Type B pancreatic cell (in vitro differentiated cells): ENCODE results near the gene UNC5C. TPM values are rescaled to one million over a fixed set of nuclear protein-coding genes. Genes with fewer than 3 reads are reported as not detected.

Experiments
- DNase-seq: peaks from one replicate; pipeline ENCODE4 v3.0.0; 2021; ENCODE audit warnings: mixed read lengths; ENCODE audit not compliant: unreplicated experiment; ENCODE audit errors: extremely low spot score
- H3K27ac Mint-ChIP-seq: 2 replicates; pipeline ENCODE4 v1.8.0; 2021; ENCODE audit warnings: mild to moderate bottlenecking, mixed read lengths
- H3K27me3 Mint-ChIP-seq: 2 replicates; pipeline ENCODE4 v1.8.0; 2021; ENCODE audit warnings: mixed read lengths
- H3K36me3 Mint-ChIP-seq: 2 replicates; pipeline ENCODE4 v1.8.0; 2021; ENCODE audit warnings: mixed read lengths
- H3K4me1 Mint-ChIP-seq: one replicate; pipeline ENCODE4 v1.8.0; 2021; ENCODE audit warnings: mixed read lengths; ENCODE audit not compliant: unreplicated experiment
- H3K4me3 Mint-ChIP-seq: 2 replicates; pipeline ENCODE4 v1.8.0; 2021; ENCODE audit warnings: mild to moderate bottlenecking, mixed read lengths
- H3K9me3 Mint-ChIP-seq: 2 replicates; pipeline ENCODE4 v1.8.0; 2021; ENCODE audit warnings: mixed read lengths
- total RNA-seq: library from RNA; stranded (reverse); gene quantifications from 2 replicates; pipeline ENCODE4 v1.2.1, GENCODE V29; 2021; ENCODE audit warnings: low replicate concordance
- TF ChIP-seq, protein P1 (sequence below): fragments of 200-600 bp; sonication (generic); conservative IDR thresholded peaks from 2 replicates; pipeline ENCODE4 v1.5.0; 2021; ENCODE audit warnings: antibody characterized with exemption, mild to moderate bottlenecking

Gene UNC5C
- total RNA-seq, 1 donor from 2014 or later = 95.0 TPM

DNA sequence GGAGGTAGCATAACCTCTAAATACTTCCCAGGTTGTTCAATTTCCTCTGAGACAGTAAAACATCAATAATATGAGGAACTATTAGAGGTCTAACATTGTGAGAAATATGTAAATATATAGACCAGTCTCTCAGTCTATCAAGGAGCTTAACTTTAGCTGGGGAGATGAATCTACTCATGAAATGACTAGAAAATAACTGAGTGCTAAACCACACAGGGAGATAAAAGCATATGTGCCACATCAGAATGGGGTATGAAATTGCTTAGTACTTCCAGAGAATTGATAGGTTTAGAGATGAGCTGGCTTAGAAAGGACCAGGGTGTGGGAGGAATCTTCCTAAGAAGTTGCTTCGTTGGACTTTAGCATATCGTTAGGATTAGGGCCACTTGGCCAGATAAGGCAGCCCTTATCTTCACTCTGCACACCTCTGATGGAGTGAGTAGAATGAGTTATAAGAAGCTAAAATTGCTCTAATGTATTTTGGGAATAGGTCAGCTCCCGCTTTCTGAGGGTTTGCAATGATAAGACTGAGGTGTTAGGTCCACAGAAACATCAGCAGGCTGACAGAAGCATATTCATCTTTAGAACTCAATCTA is 299.2 kb downstream of the UNC5C start:
- TF ChIP-seq, protein P1, sequence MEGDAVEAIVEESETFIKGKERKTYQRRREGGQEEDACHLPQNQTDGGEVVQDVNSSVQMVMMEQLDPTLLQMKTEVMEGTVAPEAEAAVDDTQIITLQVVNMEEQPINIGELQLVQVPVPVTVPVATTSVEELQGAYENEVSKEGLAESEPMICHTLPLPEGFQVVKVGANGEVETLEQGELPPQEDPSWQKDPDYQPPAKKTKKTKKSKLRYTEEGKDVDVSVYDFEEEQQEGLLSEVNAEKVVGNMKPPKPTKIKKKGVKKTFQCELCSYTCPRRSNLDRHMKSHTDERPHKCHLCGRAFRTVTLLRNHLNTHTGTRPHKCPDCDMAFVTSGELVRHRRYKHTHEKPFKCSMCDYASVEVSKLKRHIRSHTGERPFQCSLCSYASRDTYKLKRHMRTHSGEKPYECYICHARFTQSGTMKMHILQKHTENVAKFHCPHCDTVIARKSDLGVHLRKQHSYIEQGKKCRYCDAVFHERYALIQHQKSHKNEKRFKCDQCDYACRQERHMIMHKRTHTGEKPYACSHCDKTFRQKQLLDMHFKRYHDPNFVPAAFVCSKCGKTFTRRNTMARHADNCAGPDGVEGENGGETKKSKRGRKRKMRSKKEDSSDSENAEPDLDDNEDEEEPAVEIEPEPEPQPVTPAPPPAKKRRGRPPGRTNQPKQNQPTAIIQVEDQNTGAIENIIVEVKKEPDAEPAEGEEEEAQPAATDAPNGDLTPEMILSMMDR = no peak
- H3K4me1 Mint-ChIP-seq = peaks cover 4% of the 10 kb centered on the region
- H3K27ac Mint-ChIP-seq = no peak overlapping the region
- peaks cover 22% of the 10 kb centered on the region for H3K36me3 Mint-ChIP-seq
- H3K4me3 Mint-ChIP-seq = no peak overlapping the region
- H3K27me3 Mint-ChIP-seq = peaks cover 33% of the 10 kb centered on the region
- no peaks in the 10 kb centered on the region for H3K9me3 Mint-ChIP-seq
- DNase-seq = no peak

DNA sequence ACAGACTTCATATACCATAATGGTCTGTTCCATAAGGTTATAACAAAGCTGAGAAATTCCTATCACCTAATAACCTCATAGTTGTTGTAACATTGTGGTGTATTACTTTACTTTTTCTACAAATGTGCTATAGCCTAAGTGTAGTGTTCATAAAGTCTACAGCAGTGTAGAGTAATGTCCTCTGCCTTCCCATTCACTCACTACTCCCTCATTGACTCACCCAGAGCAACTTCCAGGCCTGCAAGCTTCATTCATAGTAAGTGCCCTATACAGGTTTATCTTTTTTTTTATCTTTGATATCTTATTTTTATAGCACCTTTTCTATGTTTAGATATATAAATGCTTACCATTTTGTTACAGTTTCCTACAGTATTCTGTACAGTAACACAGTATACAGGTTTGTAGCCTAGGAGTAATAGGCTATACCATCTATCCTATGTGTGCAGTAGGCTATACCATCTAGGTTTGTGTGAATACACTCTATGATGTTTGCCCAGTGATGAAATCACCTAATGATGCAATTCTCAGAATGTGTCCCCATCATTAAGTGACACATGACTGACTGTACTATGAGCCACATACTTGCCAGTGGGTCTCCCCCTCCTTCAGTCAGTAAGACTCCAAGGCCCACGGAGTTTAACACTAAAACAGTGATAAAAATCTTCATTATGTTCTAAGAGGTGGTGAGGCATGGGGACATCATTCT is 299.9 kb downstream of the UNC5C start:
- Mint-ChIP-seq H3K27me3 (peaks cover 31% of the 10 kb centered on the region), H3K9me3 (no peaks in the 10 kb centered on the region), H3K4me1 (peaks cover 4% of the 10 kb centered on the region), H3K4me3 (no peak overlapping the region), H3K36me3 (peaks cover 29% of the 10 kb centered on the region), H3K27ac (no peak overlapping the region)
- TF ChIP-seq, protein P1 = no peak
- DNase-seq = no peak

DNA sequence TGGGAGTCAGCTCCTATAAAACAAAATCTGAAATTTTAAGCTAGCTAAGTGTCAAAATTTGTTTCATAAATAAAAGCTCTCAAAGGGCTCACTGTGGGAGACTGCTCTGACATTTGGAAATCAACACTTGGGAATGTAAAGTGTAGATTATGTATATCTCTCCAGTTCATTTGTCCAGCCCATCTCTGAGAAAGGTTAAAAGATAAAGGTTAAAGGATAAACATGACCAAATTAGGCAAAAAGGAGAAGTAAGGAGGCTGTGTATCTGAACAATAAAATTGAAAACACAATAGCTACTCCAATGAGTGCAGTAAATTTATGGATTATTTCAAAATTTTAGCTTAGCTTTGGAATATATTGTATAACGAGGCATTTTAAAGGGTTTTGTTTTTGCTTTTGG is 304.9 kb downstream of the UNC5C start:
- no peak overlapping the region for H3K27ac Mint-ChIP-seq
- peaks cover 38% of the 10 kb centered on the region for H3K36me3 Mint-ChIP-seq
- DNase-seq = no peak

DNA sequence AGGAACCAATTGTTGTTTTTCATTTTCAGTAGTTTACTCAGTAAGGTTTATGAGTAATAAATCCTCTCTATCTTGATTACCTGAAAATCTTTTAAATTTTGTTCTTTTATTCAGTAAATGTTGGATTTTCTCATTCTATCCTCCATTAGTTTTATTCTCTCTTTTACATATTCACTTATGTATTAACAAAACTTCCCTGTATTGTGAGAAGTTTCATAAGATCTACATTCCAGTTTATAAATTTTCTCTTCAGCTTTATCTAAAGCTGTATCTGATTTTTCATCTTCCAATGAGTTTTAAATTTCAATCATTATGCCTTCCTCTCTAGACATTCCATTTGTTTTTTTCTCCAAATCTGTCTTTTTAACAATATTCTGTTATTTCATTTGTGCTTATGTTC is 310.2 kb downstream of the UNC5C start:
- peaks cover 8% of the 10 kb centered on the region for H3K9me3 Mint-ChIP-seq
- TF ChIP-seq, protein P1 = no peak
- no peak overlapping the region for H3K27ac Mint-ChIP-seq
- H3K4me1 Mint-ChIP-seq = no peaks in the 10 kb centered on the region
- peaks cover 38% of the 10 kb centered on the region for H3K36me3 Mint-ChIP-seq
- no peak overlapping the region for H3K4me3 Mint-ChIP-seq
- no peaks in the 10 kb centered on the region for H3K27me3 Mint-ChIP-seq
- no peak for DNase-seq

More for the DNA sequence above, 304.9 kb downstream of the UNC5C start:
- peaks cover 1% of the 10 kb centered on the region for H3K9me3 Mint-ChIP-seq
- TF ChIP-seq, protein P1 = no peak
- no peak overlapping the region for H3K4me3 Mint-ChIP-seq
- no peaks in the 10 kb centered on the region for H3K4me1 Mint-ChIP-seq
- peaks cover 9% of the 10 kb centered on the region for H3K27me3 Mint-ChIP-seq

DNA sequence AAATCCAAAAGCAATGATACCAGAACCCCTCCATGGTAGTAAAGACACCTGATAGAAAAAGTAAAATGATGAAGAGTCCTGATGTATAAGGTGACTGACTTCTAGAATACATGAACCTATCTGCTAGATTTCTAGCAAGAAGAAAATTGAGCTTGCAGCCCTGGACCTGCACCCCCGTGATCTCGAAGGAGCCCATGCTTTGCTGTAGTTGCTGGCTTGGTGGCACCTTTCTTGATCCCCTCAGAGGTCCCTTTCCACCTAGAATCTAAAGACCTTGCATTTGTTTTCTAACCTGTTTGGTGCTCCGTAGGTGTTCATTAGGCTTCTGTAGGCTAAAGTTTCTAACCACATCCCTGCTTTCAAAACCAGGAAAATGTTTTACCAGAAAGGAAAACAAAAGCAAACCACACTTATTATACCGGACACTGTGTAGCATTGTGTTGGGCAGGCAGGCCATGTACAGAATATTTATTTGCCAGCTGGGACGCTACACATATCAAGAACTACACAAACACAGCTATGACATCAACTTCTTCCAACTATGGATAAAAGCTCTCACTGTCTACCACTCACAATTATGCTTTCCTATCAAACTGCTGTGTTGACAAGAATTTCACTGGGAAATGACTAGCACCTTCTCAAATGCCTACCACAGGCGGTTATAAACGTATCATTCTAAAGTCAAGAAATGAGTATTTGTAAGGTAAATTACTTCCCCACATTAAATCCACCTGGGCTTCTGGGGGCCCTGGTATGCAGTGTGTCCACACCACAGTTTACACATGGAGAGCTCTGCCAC is 316.2 kb downstream of the UNC5C start:
- no peak overlapping the region for H3K27ac Mint-ChIP-seq
- peaks cover 11% of the 10 kb centered on the region for H3K36me3 Mint-ChIP-seq
- peaks cover 9% of the 10 kb centered on the region for H3K4me1 Mint-ChIP-seq
- H3K27me3 Mint-ChIP-seq = peaks cover 3% of the 10 kb centered on the region
- H3K4me3 Mint-ChIP-seq = no peak overlapping the region
- H3K9me3 Mint-ChIP-seq = no peaks in the 10 kb centered on the region
- DNase-seq = no peak
- TF ChIP-seq, protein P1 = no peak
